GM12878 (cell line): Measurements from ENCODE around the gene STT3B. TPM values are rescaled to one million over a fixed set of nuclear protein-coding genes. Genes with fewer than 3 reads are reported as not detected.

Experiments used
- ATAC-seq: fragments of 200-7000 bp; cut with Tn5 transposase; 3 replicates; pipeline ENCODE4 v1.9.1; 2020; ENCODE audit warnings: mild to moderate bottlenecking, moderate library complexity
- BruUV-seq: library from RNA; stranded (reverse); fragments of 400-500 nt; replicated peaks from 2 replicates; lab custom pipeline; 2021; lab: Mats Ljungman, UMichigan
- CTCF ChIA-PET: fragments of 300-600 bp; sonication (Branson Sonifier 250); formaldehyde crosslinking; extraction: SDS; loops from one replicate; lab custom pipeline; 2021; ENCODE audit warnings: inconsistent platforms; lab: Yijun Ruan, JAX
- POLR2A ChIA-PET: fragments of 350-600 bp; formaldehyde crosslinking; extraction: SDS; loops from one replicate; lab custom pipeline; 2021; ENCODE audit warnings: inconsistent platforms; lab: Charles Lee
- RAD21 ChIA-PET: fragments of 300-600 bp; sonication (Branson Sonifier 250); formaldehyde crosslinking; loops from one replicate; lab custom pipeline; 2023; ENCODE audit warnings: antibody characterized with exemption; ENCODE audit not compliant: unreplicated experiment; lab: Charles Lee
- SMC1A ChIA-PET: fragments of 300-600 bp; sonication (Branson Sonifier 250); formaldehyde crosslinking; loops from one replicate; lab custom pipeline; 2023; ENCODE audit not compliant: unreplicated experiment, uncharacterized antibody; lab: Charles Lee
- DNase-seq: peaks from one replicate; pipeline ENCODE4 v3.0.0-alpha.2; 2011; ENCODE audit warnings: low read depth, low spot score
- FAIRE-seq: peaks from 3 replicates; lab custom pipeline; 2011; peaks lifted over from hg19 to GRCh38; lab: Jason Lieb, UNC
- H2AFZ ChIP-seq: 2 replicates; pipeline ENCODE4 v1.6.0; 2011; ENCODE audit warnings: low read depth, low read length, control low read depth; ENCODE audit not compliant: control insufficient read depth
- H3K27ac ChIP-seq: 2 replicates; pipeline ENCODE4 v1.5.1; 2011; ENCODE audit warnings: control low read depth; ENCODE audit not compliant: control insufficient read depth, insufficient read depth
- H3K27me3 ChIP-seq, 2 experiments: replicated peaks in 1 of 2; 2 replicates each; pipeline versions ENCODE4 v1.6.0 to v1.6.1; 2011; ENCODE audit warnings: low read length in 1 of 2; ENCODE audit not compliant: control insufficient read depth in 2 of 2, insufficient read depth in 2 of 2
- H3K36me3 ChIP-seq, 2 experiments: 2 replicates each; pipeline ENCODE4 v1.5.1; 2011; ENCODE audit warnings: low read length in 1 of 2; ENCODE audit not compliant: control insufficient read depth in 2 of 2, insufficient read depth in 2 of 2
- H3K4me1 ChIP-seq: 2 replicates; pipeline ENCODE4 v1.6.1; 2011; ENCODE audit warnings: mild to moderate bottlenecking, low read length, moderate library complexity, mixed read lengths; ENCODE audit not compliant: control insufficient read depth, insufficient read depth
- H3K4me2 ChIP-seq: 2 replicates; pipeline ENCODE4 v1.6.0; 2011; ENCODE audit warnings: control low read depth; ENCODE audit not compliant: control insufficient read depth, insufficient read depth
- H3K4me3 ChIP-seq: fragments of 200-600 bp; sonication (generic); 2 replicates; pipeline ENCODE4 v1.5.1; 2016
- H3K79me2 ChIP-seq: 2 replicates; pipeline ENCODE4 v1.6.0; 2011; ENCODE audit warnings: low read length; ENCODE audit not compliant: control insufficient read depth, insufficient read depth
- H3K9ac ChIP-seq: 2 replicates; pipeline ENCODE4 v1.8.0; 2011; ENCODE audit warnings: low read length, control low read depth, mixed read lengths; ENCODE audit not compliant: control insufficient read depth, insufficient read depth
- H3K9me3 ChIP-seq: replicated peaks from 3 replicates; pipeline ENCODE4 v1.5.1; 2011; ENCODE audit warnings: mild to moderate bottlenecking, low read length; ENCODE audit not compliant: control insufficient read depth, insufficient read depth
- H4K20me1 ChIP-seq: 2 replicates; pipeline ENCODE4 v1.6.0; 2011; ENCODE audit not compliant: control insufficient read depth, insufficient read depth
- BHLHE40 ChIP-seq, 2 experiments: fragments of 450-650 bp in 1 of 2; IDR thresholded peaks; 2 replicates each; pipeline ENCODE4 v1.6.1; 2011 to 2017; ENCODE audit warnings: low read depth in 2 of 2, borderline replicate concordance in 1 of 2, improper control_type of control experiment in 1 of 2, low read length in 1 of 2, mild to moderate bottlenecking in 1 of 2
- WRNIP1 ChIP-seq: IDR thresholded peaks from 2 replicates; pipeline ENCODE4 v1.6.1; 2011; ENCODE audit warnings: low read depth, low read length, improper control_type of control experiment, borderline replicate concordance
- ZNF622 ChIP-seq: fragments of 450-650 bp; IDR thresholded peaks from 2 replicates; pipeline ENCODE4 v1.6.1; 2017; ENCODE audit warnings: mild to moderate bottlenecking, inconsistent platforms
- WGBS: methylation state at CpG from one replicate; pipeline ENCODE4 v1.1.6; 2016; ENCODE audit warnings: low lambda C conversion rate; ENCODE audit not compliant: insufficient replicate concordance, insufficient coverage; ENCODE audit errors: missing lambda C conversion rate; 5-methylcytosine and 5-hydroxymethylcytosine counted together
- in situ Hi-C: fragments of 300-500 bp; cut with MboI; formaldehyde crosslinking; loops from 9 replicates; pipeline ENCODE4 v1.14.3; 2018; ENCODE audit warnings: mixed read lengths
- intact Hi-C: fragments of 100-400 bp; cut with micrococcal nuclease; formaldehyde crosslinking; loops from one replicate; pipeline ENCODE4 v1.14.2; 2022; ENCODE audit not compliant: unreplicated experiment
- polyA plus RNA-seq, 11 experiments: library from polyadenylated mRNA; depleted of rRNA in 4 of 11; unstranded in 6 of 11; stranded (reverse) in 5 of 11; fragments of >200 nt; fragmentation: Nextera tagmentation in 4 of 11; fragmentation: Illumina TruSeq in 1 of 11; extraction: Ambion mirVana in 4 of 11; extraction: Trizol in 1 of 11; gene quantifications; 1 replicate in 1 of 11; 2 replicates in 10 of 11; pipeline versions ENCODE4 v1.2.1 to v1.2.3, GENCODE V29; 2011 to 2016; ENCODE audit warnings: inconsistent platforms in 2 of 11, missing spikeins in 2 of 11, low read depth in 1 of 11
- total RNA-seq, 4 experiments: library from RNA; depleted of rRNA in 3 of 4; stranded (reverse); fragments of >200 nt in 3 of 4; fragmentation: Illumina TruSeq in 1 of 4; extraction: Trizol in 1 of 4; gene quantifications; 2 replicates each; pipeline versions ENCODE4 v1.2.1 to v1.2.3, GENCODE V29; 2013 to 2021
- TF ChIP-seq, protein P1 (sequence below): IDR thresholded peaks from 2 replicates; pipeline ENCODE4 v1.6.1; 2011; ENCODE audit warnings: borderline replicate concordance, low read depth, mild to moderate bottlenecking, moderate library complexity, mixed read lengths, low read length; ENCODE audit not compliant: insufficient read depth; ENCODE audit errors: extremely low read length
- TF ChIP-seq, protein P2 (sequence below): fragments of 450-650 bp; IDR thresholded peaks from 2 replicates; pipeline ENCODE4 v1.6.1; 2017; ENCODE audit warnings: antibody characterized with exemption, mild to moderate bottlenecking, moderate library complexity
- TF ChIP-seq, protein P3 (sequence below): fragments of 450-650 bp; IDR thresholded peaks from 2 replicates; pipeline ENCODE4 v1.6.1; 2018; ENCODE audit warnings: mild to moderate bottlenecking, low read depth, moderate library complexity; ENCODE audit not compliant: partially characterized antibody
- TF ChIP-seq, protein P4 (sequence below): fragments of 150-350 bp; IDR thresholded peaks from 2 replicates; pipeline ENCODE4 v1.6.1; 2016; ENCODE audit warnings: low read depth, low read length

The STT3B gene
- total and polyA plus RNA-seq, 10 of the 15 experiments (the other 5 are each of a cell fraction or from before 2014, with no cell fraction given): 19.9 to 208 (median 79.6) TPM

DNA sequence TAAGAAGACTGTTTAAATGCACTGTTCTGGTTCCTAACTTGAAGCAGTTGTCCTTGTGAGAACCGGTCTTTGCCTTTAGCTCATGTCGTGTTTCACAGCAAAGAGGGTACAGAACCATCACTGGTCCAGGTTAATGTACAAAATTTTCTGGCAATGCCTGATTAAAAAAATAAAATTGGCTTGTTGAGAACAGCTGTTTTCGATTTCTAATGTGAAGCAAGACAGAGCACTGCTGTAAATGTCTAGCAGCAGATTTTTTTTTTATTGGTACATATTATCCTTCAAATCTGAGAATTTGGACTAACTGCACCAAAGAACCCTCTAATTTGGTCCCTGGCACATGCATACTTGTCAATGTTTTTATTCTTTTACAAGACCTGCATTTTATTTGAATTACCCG, 103.3 kb downstream of the STT3B start:
- FAIRE-seq (no peak), DNase-seq (no peak), ATAC-seq (no peak)
- BruUV-seq: no TSS peak
- intact Hi-C loops: no loop called here
- ChIA-PET CTCF (interaction anchor here (0.6 to 1.8 kb wide), 6 partner anchors 10 to 86 kb away, joined by 3 to 4 read pairs (median 3); no protein-coding TSS in a partner anchor), RAD21 (interaction anchor here (0.9 kb wide), 1 partner anchor 103 kb away, joined by 4 read pairs; the partner anchor contains the start of gene STT3B), POLR2A (no interaction called here), SMC1A (interaction anchor here (2.0 to 4.0 kb wide), 2 partner anchors 9 to 11 kb away, joined by 7 to 28 read pairs; no protein-coding TSS in a partner anchor)
- Histone ChIP-seq H3K9ac (no peak overlapping the region), H3K36me3 (peaks cover 2 to 12% of the 10 kb centered on the region in 2 experiments; a peak in 3 of 4 replicates), H3K4me1 (peaks cover 7% of the 10 kb centered on the region; the same call in 1 of the 2 replicates), H3K9me3 (no peaks in the 10 kb centered on the region), H3K79me2 (no peaks in the 10 kb centered on the region), H3K4me3 (no peak overlapping the region), H2AFZ (no peak overlapping the region), H3K27ac (no peak overlapping the region), H4K20me1 (no peaks in the 10 kb centered on the region), H3K4me2 (no peak overlapping the region), H3K27me3 (no peaks in the 10 kb centered on the region)
- 75% methylated on average over 4 of the region's 4 CpGs for WGBS
- TF ChIP-seq, protein P1, sequence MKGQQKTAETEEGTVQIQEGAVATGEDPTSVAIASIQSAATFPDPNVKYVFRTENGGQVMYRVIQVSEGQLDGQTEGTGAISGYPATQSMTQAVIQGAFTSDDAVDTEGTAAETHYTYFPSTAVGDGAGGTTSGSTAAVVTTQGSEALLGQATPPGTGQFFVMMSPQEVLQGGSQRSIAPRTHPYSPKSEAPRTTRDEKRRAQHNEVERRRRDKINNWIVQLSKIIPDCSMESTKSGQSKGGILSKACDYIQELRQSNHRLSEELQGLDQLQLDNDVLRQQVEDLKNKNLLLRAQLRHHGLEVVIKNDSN: no peak
- TF ChIP-seq WRNIP1: no peak
- no peak for TF ChIP-seq BHLHE40 (IDR thresholded peaks at IDR 0.05; ENCODE audit: borderline replicate concordance in 1 of 2, low read depth in 2 of 2, low read length in 1 of 2)
- no peak for TF ChIP-seq ZNF622
- TF ChIP-seq, protein P2, sequence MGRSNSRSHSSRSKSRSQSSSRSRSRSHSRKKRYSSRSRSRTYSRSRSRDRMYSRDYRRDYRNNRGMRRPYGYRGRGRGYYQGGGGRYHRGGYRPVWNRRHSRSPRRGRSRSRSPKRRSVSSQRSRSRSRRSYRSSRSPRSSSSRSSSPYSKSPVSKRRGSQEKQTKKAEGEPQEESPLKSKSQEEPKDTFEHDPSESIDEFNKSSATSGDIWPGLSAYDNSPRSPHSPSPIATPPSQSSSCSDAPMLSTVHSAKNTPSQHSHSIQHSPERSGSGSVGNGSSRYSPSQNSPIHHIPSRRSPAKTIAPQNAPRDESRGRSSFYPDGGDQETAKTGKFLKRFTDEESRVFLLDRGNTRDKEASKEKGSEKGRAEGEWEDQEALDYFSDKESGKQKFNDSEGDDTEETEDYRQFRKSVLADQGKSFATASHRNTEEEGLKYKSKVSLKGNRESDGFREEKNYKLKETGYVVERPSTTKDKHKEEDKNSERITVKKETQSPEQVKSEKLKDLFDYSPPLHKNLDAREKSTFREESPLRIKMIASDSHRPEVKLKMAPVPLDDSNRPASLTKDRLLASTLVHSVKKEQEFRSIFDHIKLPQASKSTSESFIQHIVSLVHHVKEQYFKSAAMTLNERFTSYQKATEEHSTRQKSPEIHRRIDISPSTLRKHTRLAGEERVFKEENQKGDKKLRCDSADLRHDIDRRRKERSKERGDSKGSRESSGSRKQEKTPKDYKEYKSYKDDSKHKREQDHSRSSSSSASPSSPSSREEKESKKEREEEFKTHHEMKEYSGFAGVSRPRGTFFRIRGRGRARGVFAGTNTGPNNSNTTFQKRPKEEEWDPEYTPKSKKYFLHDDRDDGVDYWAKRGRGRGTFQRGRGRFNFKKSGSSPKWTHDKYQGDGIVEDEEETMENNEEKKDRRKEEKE: no peak
- TF ChIP-seq, protein P3, sequence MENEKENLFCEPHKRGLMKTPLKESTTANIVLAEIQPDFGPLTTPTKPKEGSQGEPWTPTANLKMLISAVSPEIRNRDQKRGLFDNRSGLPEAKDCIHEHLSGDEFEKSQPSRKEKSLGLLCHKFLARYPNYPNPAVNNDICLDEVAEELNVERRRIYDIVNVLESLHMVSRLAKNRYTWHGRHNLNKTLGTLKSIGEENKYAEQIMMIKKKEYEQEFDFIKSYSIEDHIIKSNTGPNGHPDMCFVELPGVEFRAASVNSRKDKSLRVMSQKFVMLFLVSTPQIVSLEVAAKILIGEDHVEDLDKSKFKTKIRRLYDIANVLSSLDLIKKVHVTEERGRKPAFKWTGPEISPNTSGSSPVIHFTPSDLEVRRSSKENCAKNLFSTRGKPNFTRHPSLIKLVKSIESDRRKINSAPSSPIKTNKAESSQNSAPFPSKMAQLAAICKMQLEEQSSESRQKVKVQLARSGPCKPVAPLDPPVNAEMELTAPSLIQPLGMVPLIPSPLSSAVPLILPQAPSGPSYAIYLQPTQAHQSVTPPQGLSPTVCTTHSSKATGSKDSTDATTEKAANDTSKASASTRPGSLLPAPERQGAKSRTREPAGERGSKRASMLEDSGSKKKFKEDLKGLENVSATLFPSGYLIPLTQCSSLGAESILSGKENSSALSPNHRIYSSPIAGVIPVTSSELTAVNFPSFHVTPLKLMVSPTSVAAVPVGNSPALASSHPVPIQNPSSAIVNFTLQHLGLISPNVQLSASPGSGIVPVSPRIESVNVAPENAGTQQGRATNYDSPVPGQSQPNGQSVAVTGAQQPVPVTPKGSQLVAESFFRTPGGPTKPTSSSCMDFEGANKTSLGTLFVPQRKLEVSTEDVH: no peak
- TF ChIP-seq, protein P4, sequence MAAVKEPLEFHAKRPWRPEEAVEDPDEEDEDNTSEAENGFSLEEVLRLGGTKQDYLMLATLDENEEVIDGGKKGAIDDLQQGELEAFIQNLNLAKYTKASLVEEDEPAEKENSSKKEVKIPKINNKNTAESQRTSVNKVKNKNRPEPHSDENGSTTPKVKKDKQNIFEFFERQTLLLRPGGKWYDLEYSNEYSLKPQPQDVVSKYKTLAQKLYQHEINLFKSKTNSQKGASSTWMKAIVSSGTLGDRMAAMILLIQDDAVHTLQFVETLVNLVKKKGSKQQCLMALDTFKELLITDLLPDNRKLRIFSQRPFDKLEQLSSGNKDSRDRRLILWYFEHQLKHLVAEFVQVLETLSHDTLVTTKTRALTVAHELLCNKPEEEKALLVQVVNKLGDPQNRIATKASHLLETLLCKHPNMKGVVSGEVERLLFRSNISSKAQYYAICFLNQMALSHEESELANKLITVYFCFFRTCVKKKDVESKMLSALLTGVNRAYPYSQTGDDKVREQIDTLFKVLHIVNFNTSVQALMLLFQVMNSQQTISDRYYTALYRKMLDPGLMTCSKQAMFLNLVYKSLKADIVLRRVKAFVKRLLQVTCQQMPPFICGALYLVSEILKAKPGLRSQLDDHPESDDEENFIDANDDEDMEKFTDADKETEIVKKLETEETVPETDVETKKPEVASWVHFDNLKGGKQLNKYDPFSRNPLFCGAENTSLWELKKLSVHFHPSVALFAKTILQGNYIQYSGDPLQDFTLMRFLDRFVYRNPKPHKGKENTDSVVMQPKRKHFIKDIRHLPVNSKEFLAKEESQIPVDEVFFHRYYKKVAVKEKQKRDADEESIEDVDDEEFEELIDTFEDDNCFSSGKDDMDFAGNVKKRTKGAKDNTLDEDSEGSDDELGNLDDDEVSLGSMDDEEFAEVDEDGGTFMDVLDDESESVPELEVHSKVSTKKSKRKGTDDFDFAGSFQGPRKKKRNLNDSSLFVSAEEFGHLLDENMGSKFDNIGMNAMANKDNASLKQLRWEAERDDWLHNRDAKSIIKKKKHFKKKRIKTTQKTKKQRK: no peak
- in situ Hi-C loops: no loop called here
